ENCODE measurements around the gene DNAH2.

DNA sequence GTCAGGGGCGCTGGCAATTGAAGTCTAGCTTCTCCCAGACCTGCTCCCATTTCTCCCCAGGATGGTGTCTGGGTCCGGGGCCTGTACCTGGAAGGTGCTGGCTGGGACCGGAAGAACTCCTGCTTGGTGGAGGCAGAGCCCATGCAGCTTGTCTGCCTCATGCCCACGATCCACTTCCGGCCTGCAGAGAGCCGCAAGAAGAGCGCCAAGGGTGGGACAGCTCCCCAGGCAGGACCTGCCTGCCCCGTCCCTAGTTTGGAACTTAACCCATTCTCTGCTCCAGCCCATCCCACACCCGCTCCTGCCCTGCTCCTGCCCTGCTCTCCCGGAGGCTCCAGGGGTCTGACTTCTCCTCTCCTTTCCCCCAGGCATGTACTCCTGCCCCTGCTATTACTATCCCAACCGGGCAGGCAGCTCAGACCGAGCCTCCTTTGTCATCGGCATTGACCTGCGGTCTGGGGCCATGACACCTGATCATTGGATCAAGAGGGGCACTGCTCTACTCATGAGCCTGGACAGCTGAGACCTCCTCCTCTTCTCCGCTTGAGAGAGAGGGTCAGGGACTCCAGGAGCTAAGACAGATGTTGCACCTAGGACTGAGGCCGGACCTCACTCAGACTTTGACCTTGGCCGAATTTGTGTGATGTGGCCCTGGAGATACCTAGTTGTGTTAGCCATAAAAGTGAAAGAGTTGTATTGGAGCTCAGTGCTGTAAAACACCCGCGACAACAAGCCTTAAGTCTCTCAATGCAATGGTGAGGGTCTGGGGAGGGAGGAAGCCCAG is 115.7 kb downstream of the DNAH2 start:
- TF ChIP-seq, protein P1, sequence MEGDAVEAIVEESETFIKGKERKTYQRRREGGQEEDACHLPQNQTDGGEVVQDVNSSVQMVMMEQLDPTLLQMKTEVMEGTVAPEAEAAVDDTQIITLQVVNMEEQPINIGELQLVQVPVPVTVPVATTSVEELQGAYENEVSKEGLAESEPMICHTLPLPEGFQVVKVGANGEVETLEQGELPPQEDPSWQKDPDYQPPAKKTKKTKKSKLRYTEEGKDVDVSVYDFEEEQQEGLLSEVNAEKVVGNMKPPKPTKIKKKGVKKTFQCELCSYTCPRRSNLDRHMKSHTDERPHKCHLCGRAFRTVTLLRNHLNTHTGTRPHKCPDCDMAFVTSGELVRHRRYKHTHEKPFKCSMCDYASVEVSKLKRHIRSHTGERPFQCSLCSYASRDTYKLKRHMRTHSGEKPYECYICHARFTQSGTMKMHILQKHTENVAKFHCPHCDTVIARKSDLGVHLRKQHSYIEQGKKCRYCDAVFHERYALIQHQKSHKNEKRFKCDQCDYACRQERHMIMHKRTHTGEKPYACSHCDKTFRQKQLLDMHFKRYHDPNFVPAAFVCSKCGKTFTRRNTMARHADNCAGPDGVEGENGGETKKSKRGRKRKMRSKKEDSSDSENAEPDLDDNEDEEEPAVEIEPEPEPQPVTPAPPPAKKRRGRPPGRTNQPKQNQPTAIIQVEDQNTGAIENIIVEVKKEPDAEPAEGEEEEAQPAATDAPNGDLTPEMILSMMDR (IDR thresholded peaks at IDR 0.05), result no peak
- TF ChIP-seq POLR2A (IDR thresholded peaks at IDR 0.05), result no peak
- TF ChIP-seq POLR2AphosphoS5 (IDR thresholded peaks at IDR 0.05), result no peak
- TF ChIP-seq EP300 (IDR thresholded peaks at IDR 0.05), result no peak
